HG03342 (cell line): ENCODE data around the gene ESR1.
A peak's percentile ranks its signal among the peaks of the same experiment; 100 is the strongest.

Experiments used
- ATAC-seq: cut with Tn5 transposase; IDR thresholded peaks from one replicate; pipeline ENCODE4 v1.9.1; 2021; ENCODE audit warnings: mild to moderate bottlenecking, moderate library complexity; ENCODE audit not compliant: unreplicated experiment

The ESR1 gene

DNA sequence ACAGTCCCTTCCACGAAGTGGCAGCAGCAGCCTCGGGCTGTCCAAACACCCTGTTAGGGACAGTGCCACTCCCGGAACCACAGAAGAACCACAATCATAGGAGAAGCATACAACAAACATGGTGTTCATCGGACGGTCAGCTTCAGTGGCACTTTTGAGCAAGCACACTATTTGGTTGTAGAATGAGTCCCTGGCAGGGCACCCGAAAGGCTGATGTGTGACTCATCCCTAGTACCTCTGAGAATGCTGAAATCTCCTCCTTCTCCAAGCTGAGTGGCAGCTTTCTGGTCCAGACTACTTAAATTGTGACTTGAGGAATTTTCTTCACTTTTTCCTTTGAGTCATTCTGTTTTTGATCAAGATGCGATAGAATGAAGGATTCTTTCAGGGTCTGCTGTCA is 282.5 kb downstream of the ESR1 start:
- ATAC-seq = no peak

DNA sequence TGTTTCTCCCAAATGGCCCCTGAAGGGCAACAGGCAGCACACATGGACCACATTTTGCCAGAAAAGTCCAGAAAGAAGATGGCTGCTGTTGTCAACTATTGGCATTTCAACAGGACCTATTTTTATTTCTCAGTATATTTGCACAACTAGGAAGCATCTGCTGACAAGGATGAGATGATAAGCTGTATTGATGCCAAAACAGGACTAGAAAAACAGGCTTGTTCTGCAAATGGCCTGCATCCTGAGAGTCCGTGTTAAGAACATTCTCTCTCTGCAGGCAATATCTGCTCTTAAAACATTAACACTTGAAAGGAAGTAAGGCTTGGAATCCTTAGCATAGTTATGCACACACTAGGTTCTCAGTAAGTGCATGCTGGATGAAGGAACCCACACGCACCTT is 283.7 kb downstream of the ESR1 start:
- ATAC-seq = no peak

DNA sequence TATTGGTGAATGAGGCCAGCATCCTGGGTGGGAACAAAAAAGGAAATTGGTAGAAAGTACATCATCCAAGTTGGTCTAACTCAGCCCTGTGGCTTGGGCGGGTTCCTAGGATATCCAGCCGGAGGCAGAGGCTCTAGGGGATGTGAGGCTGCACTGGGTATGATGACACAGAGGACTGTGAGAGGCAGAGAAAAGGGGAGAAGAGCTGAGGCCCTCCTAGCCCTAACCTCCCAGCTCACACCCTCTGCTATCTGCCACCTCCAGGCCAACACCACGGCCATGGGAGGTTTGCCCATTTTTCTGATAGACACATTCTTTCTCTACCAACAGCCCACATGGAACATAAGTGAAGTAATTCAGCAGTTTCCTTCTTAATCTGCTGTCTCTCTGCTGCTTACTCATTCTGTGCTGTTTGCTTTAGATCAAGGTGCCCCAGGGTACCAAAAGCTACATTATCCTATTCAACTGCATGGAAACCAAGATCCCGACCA is 284.4 kb downstream of the ESR1 start:
- ATAC-seq = no peak

DNA sequence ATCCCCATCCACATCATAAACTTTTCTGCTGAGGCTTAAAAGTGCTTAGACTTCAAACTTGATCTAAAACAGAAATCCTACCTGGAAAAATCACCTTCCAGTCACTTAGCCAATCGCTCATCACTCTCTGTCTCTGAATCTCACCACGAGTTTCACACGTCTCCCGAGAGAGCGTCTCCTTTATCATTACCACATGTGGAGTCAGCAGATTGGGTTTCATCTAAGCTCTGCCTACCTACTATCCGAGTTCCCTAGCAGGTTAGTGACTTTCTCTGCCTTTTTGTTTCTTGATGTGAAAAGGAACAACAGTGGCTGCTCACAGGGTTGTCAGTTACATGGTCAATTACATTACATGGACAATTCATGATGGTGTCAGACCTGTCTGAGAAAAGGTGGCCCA is 286.2 kb downstream of the ESR1 start:
- ATAC-seq = no peak

DNA sequence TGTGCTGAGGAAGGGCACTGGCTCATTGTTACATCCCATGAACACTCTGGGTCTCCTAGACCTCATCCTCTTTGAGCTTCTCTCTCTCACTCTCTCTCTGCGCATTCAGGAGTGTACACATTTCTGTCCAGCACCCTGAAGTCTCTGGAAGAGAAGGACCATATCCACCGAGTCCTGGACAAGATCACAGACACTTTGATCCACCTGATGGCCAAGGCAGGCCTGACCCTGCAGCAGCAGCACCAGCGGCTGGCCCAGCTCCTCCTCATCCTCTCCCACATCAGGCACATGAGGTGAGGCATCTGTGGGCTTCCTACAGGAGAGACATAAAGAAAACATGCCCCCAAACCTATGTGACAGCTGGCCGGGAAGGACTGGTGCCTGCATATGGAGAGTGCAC is 286.8 kb downstream of the ESR1 start:
- ATAC-seq = no peak

- ATAC-seq = no peak
Observed at GRCh38 chr6:152094992-152095592, 287.6 kb downstream of the ESR1 start.

DNA sequence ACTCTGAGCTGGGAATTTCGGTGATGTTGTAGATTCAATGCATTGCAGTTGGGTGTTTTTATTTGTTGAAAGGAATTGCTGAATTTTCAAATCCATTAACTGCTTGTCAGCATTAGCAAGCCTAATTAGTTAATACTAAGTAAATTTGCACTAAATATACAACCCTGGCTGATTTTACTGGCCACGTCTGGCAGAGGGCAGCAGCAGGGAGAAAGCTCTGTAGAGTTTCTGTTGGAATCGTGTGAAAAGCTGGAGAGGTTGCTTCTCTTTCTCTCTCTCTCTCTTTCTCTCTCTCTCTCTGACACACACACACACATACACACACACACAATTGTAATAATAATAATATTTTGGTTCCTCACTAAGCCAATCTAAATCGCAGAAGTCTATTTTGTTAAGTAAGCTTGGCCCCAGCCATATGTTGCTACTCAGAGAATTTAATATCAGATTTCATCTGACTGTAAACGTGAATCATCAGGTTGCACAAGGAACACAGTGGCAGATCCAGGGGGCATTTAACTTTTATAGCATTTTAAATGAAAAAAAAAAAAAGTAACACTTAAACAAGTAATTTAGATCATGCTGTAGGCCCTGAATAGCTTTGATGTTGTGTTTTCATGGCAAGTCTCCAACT is 289.5 kb downstream of the ESR1 start:
- no peak for ATAC-seq

GRCh38 chr6:152098683-152099082 is 291.2 kb downstream of the ESR1 start:
- ATAC-seq = no peak

GRCh38 chr6:152099446-152100182 is 292.1 kb downstream of the ESR1 start:
- ATAC-seq = no peak

- ATAC-seq = no peak
Observed at GRCh38 chr6:152100183-152100618, 292.7 kb downstream of the ESR1 start.

GRCh38 chr6:152107973-152108372 is 300.5 kb downstream of the ESR1 start:
- ATAC-seq = no peak

DNA sequence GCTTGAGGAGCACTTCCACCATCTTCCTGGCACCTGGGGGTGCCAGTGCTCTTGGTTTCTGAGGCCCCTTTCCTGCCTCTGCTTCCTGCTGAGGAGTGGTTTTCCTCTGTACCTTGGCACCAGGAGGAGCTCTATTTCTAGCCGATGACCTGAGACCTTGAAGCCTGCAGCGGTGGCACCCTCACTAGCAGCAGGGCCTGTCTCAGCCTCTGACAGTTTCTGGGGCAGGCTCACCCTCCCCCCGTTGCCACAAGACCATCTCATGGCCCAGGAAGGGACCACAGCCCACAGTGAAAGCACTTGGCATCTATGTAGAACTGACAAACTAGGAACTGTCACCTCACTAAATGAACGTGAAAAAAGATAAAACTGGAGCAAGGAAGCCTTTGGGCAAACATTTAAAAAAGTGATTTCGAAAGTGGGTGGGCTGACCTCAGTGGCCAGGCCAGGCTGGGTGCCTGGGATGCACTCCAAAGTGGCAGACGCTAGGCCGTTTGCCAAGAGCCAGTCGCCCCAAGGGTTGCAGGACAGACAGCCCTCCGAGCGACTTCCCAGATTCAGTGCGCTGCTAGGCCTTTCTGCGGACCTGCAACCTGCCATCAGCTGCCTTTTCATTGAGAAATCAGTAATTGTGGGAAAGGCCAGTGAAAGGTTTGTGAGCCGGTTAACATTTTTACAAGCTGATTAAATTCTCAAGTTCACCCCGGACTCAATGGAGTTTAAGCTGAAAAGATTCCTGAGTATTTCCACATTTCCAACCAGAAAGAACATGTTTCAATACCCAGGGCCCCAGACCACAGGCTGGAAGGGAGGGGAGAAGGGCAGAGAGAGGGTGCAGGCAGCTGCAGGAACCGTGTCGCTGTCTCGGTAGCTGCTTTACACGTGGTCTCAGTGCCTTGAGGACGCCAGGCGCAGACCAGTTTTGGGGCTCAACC is 303.7 kb downstream of the ESR1 start:
- ATAC-seq = no peak

- ATAC-seq = no peak
Observed at GRCh38 chr6:152112491-152113261, 305.2 kb downstream of the ESR1 start.

GRCh38 chr6:152117156-152118133 is 310.0 kb downstream of the ESR1 start:
- peak; percentile 87 for ATAC-seq

GRCh38 chr6:152118224-152118623 is 310.7 kb downstream of the ESR1 start:
- ATAC-seq = no peak

GRCh38 chr6:152118678-152119077 is 311.2 kb downstream of the ESR1 start:
- no peak for ATAC-seq

- no peak for ATAC-seq
Observed at GRCh38 chr6:152119831-152120230, 312.3 kb downstream of the ESR1 start.

DNA sequence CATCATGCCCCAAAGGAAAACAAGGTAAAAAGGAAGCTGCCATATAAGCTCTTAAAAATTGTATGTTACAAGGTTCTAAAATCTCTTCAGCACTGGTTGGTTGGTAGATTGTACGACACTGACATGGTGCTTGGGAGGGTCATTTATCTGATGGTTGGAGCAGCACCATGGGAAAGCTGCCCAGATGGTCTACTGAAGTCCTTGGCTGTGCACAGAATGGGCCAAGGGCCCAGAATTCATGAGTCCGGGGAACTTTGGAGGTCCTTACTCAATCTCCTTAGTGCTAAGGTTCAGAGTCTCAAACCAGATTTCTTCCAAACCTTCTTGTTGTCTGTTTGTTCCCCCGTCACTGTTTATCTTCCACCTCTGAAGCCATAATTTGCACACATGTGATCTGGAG is 314.4 kb downstream of the ESR1 start:
- ATAC-seq = no peak

- no peak for ATAC-seq
Observed at GRCh38 chr6:152122434-152122833, 315.0 kb downstream of the ESR1 start.
